Adrenal gland (tissue), 5 donors: ENCODE results near the gene EHMT2.

Experiments used
- CTCF ChIP-seq, 6 experiments: fragments of 450-650 bp in 4 of 6; fragments of 200-600 bp in 2 of 6; sonication (generic) in 1 of 6; IDR thresholded peaks; 1 replicate in 5 of 6; 2 replicates in 1 of 6; pipeline versions ENCODE4 v1.5.1 to v1.8.0; 2016 to 2021; ENCODE audit warnings: antibody characterized with exemption in 6 of 6, mild to moderate bottlenecking in 2 of 6, moderate library complexity in 1 of 6
- POLR2A ChIP-seq, 2 donors: fragments of 450-650 bp; IDR thresholded peaks; one replicate each; pipeline ENCODE4 v1.6.1; 2017; ENCODE audit warnings: antibody characterized with exemption in 2 of 2, mild to moderate bottlenecking in 2 of 2, moderate library complexity in 1 of 2
- donor health status: DM: no; HTN: no; CAD: no.

- TF ChIP-seq CTCF (IDR thresholded peaks at IDR 0.05): no peak
- no peak for TF ChIP-seq POLR2A (IDR thresholded peaks at IDR 0.05)
Measured at GRCh38 chr6:31911826-31912585, 14.5 kb upstream of the EHMT2 start.
